Neuronal stem cell (in vitro differentiated cells): Measurements from ENCODE around the gene SPTBN5.

ENCODE experiments used
- DNase-seq: peaks from one replicate; pipeline ENCODE4 v3.0.0-alpha.2; 2013; ENCODE audit warnings: low spot score
- H2AFZ ChIP-seq: one replicate; pipeline ENCODE4 v1.6.1; 2013; ENCODE audit warnings: mild to moderate bottlenecking, low read length, inconsistent platforms
- H2AK5ac ChIP-seq: 2 replicates; pipeline ENCODE4 v1.6.1; 2013; ENCODE audit warnings: low read depth, mild to moderate bottlenecking, inconsistent platforms, low read length, moderate library complexity, mixed read lengths
- H2BK120ac ChIP-seq: 2 replicates; pipeline ENCODE4 v1.6.1; 2013; ENCODE audit warnings: low read depth, mild to moderate bottlenecking, inconsistent platforms, low read length, moderate library complexity, mixed read lengths
- H2BK12ac ChIP-seq: one replicate; pipeline ENCODE4 v1.6.1; 2013; ENCODE audit warnings: low read length, inconsistent platforms
- H2BK15ac ChIP-seq: 2 replicates; pipeline ENCODE4 v1.6.1; 2013; ENCODE audit warnings: mild to moderate bottlenecking, low read length, inconsistent platforms, mixed read lengths
- H2BK5ac ChIP-seq: one replicate; pipeline ENCODE4 v1.6.1; 2013; ENCODE audit warnings: inconsistent platforms, mild to moderate bottlenecking, low read length, moderate library complexity
- H3K14ac ChIP-seq: one replicate; pipeline ENCODE4 v1.6.1; 2013; ENCODE audit warnings: low read length, inconsistent platforms
- H3K18ac ChIP-seq: 2 replicates; pipeline ENCODE4 v1.6.1; 2013; ENCODE audit warnings: low read length, inconsistent platforms
- H3K23ac ChIP-seq: 2 replicates; pipeline ENCODE4 v1.6.1; 2013; ENCODE audit warnings: low read depth, mild to moderate bottlenecking, mixed read lengths, low read length, inconsistent platforms; ENCODE audit not compliant: poor library complexity
- H3K27ac ChIP-seq: replicated peaks from 3 replicates; pipeline ENCODE4 v1.5.1; 2013; ENCODE audit warnings: low read length, inconsistent platforms
- H3K27me3 ChIP-seq, 3 experiments: 2 replicates each; pipeline ENCODE4 v1.6.1; 2013; ENCODE audit warnings: low read length in 3 of 3, mild to moderate bottlenecking in 2 of 3, inconsistent platforms in 1 of 3, low read depth in 1 of 3, mixed read lengths in 1 of 3, moderate library complexity in 1 of 3; ENCODE audit not compliant: control insufficient read depth in 3 of 3, insufficient read depth in 3 of 3
- H3K36me3 ChIP-seq, 2 donors: replicated peaks in 1 of 2; 2 replicates each; pipeline ENCODE4 v1.6.1; 2013; ENCODE audit warnings: low read length in 2 of 2; ENCODE audit not compliant: control insufficient read depth in 2 of 2, insufficient read depth in 2 of 2
- H3K4ac ChIP-seq: 2 replicates; pipeline ENCODE4 v1.6.1; 2013; ENCODE audit warnings: inconsistent platforms, mild to moderate bottlenecking, low read length, moderate library complexity
- H3K4me1 ChIP-seq, 2 donors: 1 replicate in 1 of 2; 2 replicates in 1 of 2; pipeline ENCODE4 v1.6.1; 2013; ENCODE audit warnings: low read length in 2 of 2, low read depth in 1 of 2; ENCODE audit not compliant: control insufficient read depth in 2 of 2, insufficient read depth in 1 of 2
- H3K4me2 ChIP-seq: one replicate; pipeline ENCODE4 v1.6.1; 2013; ENCODE audit warnings: mild to moderate bottlenecking, low read length, inconsistent platforms; ENCODE audit not compliant: insufficient read depth, poor library complexity, severe bottlenecking
- H3K4me3 ChIP-seq, 2 donors: 2 replicates each; pipeline ENCODE4 v1.5.1; 2013; ENCODE audit warnings: low read length in 2 of 2, mild to moderate bottlenecking in 2 of 2, inconsistent platforms in 1 of 2, moderate library complexity in 1 of 2
- H3K79me1 ChIP-seq: one replicate; pipeline ENCODE4 v1.6.1; 2013; ENCODE audit warnings: low read depth, mild to moderate bottlenecking, inconsistent platforms, low read length, moderate library complexity
- H3K9ac ChIP-seq: one replicate; pipeline ENCODE4 v1.6.1; 2013; ENCODE audit warnings: mild to moderate bottlenecking, low read depth, low read length, inconsistent platforms; ENCODE audit not compliant: poor library complexity
- H3K9me3 ChIP-seq, 2 donors: replicated peaks in 1 of 2; 2 replicates each; pipeline versions ENCODE3 to v1.6.1; 2013; ENCODE audit warnings: low read length in 2 of 2, mild to moderate bottlenecking in 2 of 2, inconsistent platforms in 1 of 2, low read depth in 1 of 2, mixed read lengths in 1 of 2, moderate library complexity in 1 of 2; ENCODE audit not compliant: control insufficient read depth in 2 of 2, insufficient read depth in 1 of 2
- H4K8ac ChIP-seq: one replicate; pipeline ENCODE4 v1.6.1; 2013; ENCODE audit warnings: low read depth, mild to moderate bottlenecking, inconsistent platforms, low read length, moderate library complexity
- H4K91ac ChIP-seq: one replicate; pipeline ENCODE4 v1.6.1; 2013; ENCODE audit warnings: low read length, low read depth, mild to moderate bottlenecking, inconsistent platforms; ENCODE audit not compliant: poor library complexity
- WGBS, 2 donors: extraction: QIAGEN DNeasy Blood & Tissue Kit; methylation state at CpG; one replicate each; pipeline ENCODE4 v1.1.7; 2013; ENCODE audit warnings: missing lambda C conversion rate in 2 of 2, mixed read lengths in 1 of 2; ENCODE audit not compliant: insufficient read length in 2 of 2, insufficient replicate concordance in 1 of 2; ENCODE audit errors: extremely low coverage in 2 of 2; 5-methylcytosine and 5-hydroxymethylcytosine counted together

The SPTBN5 gene

DNA sequence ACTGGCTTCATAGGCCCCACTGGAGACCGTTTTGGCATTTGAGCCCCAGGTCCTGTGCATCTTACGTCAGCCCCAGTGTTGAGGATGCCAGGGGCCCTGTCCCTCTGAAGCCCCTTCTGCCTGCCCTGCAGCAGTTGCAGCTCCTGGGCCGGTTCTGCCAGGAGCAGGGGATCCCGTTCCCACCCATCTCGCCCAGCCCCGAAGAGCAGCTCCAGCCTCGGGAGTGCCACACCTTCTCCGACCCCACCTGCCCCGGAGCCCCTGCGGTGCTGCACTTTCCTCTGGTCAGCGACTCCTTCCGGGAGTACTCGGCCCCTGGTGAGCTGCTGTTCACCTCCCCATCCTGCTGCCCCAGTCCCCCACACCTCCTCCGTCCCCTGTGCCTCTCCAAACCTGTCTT, 46.6 kb downstream of the SPTBN5 start:
- Histone ChIP-seq H2BK120ac (no peak overlapping the region), H3K9ac (no peak overlapping the region), H3K23ac (no peak overlapping the region), H2AFZ (no peak overlapping the region), H3K4ac (no peak overlapping the region), H2BK5ac (no peak overlapping the region), H4K8ac (no peak overlapping the region), H2BK15ac (no peak overlapping the region), H3K79me1 (no peaks in the 10 kb centered on the region), H3K4me3 (no peak overlapping the region), H2AK5ac (no peak overlapping the region), H2BK12ac (no peak overlapping the region), H3K36me3 (peaks cover 23 to 48% of the 10 kb centered on the region in 2 donors), H3K27ac (no peak overlapping the region), H3K18ac (no peak overlapping the region), H3K27me3 (no peaks in the 10 kb centered on the region), H3K9me3 (no peaks in the 10 kb centered on the region), H3K4me1 (no peaks in the 10 kb centered on the region), H3K4me2 (no peak overlapping the region), H4K91ac (no peak overlapping the region), H3K14ac (peak overlapping the region; percentile 63)
- DNase-seq: no peak
- WGBS, 2 donors: no CpG with 5 or more reads among the region's 14 CpGs

DNA sequence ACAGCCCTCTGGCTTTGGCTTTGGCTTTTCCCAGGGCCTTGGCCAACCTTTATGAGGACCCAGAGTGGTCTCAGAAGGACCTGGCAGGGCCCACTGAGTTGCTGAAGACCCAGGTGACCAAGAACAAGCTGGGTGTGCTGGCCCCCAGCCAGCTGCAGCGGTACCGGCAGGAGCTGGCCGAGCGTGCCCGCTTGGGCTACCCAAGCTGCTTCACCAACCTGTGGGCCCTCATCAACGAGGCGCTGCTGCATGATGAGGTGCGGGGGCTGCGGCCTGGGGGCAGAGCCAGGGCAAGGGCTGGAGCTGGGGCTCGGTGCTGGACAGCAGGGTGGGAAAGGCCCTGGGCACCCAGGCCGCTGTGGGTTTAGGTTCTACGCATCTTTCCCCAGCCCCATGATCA, 49.0 kb downstream of the SPTBN5 start:
- H3K27me3 ChIP-seq: no peaks in the 10 kb centered on the region
- H3K18ac ChIP-seq: peak overlapping the region; percentile 53
- no peak overlapping the region for H3K4me2 ChIP-seq
- H2BK15ac ChIP-seq: no peak overlapping the region
- no peak overlapping the region for H4K91ac ChIP-seq
- H2BK120ac ChIP-seq: no peak overlapping the region
- no peak overlapping the region for H3K4me3 ChIP-seq
- no peak overlapping the region for H3K27ac ChIP-seq
- H3K36me3 ChIP-seq: peaks cover 26 to 48% of the 10 kb centered on the region in 2 donors
- H4K8ac ChIP-seq: peak overlapping the region; percentile 31
- peak overlapping the region; percentile 79 for H2BK5ac ChIP-seq
- H3K9me3 ChIP-seq: no peaks in the 10 kb centered on the region
- no peak for DNase-seq
- peaks cover 2% of the 10 kb centered on the region for H3K79me1 ChIP-seq
- WGBS, 2 donors: no CpG with 5 or more reads among the region's 12 CpGs
- H3K4me1 ChIP-seq: no peaks in the 10 kb centered on the region
- no peak overlapping the region for H2AK5ac ChIP-seq
- no peak overlapping the region for H3K4ac ChIP-seq
- H3K9ac ChIP-seq: peak overlapping the region; percentile 17
- no peak overlapping the region for H2BK12ac ChIP-seq
- peak overlapping the region; percentile 15 for H3K14ac ChIP-seq
- H3K23ac ChIP-seq: no peak overlapping the region
- no peak overlapping the region for H2AFZ ChIP-seq

DNA sequence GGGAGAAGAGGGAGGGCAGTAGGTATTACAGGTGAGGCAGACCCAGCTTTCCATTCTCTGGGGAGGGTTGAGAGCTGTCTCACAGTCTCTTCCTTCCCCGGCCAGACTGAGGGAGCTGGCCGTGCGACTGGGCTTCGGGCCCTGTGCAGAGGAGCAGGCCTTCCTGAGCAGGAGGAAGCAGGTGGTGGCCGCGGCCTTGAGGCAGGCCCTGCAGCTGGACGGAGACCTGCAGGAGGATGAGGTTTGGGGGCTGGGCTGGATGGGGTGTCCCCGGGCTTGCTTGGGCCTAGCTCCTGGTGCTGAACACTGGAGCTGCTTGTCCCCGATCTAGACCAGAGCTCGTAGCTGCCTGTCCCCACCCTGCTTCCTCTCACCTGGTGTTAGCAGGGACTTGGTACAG, 50.3 kb downstream of the SPTBN5 start:
- no peak for DNase-seq
- Histone ChIP-seq H2BK120ac (no peak overlapping the region), H2BK15ac (no peak overlapping the region), H3K27ac (no peak overlapping the region), H3K23ac (no peak overlapping the region), H3K14ac (no peak overlapping the region), H2AK5ac (peak overlapping the region; percentile 3), H3K79me1 (peaks cover 5% of the 10 kb centered on the region), H3K27me3 (no peaks in the 10 kb centered on the region), H3K9ac (peak overlapping the region; percentile 32), H4K8ac (no peak overlapping the region), H3K4me3 (no peak overlapping the region), H2AFZ (no peak overlapping the region), H3K4ac (no peak overlapping the region), H3K4me2 (no peak overlapping the region), H3K36me3 (peaks cover 26 to 45% of the 10 kb centered on the region in 2 donors), H2BK12ac (no peak overlapping the region), H3K9me3 (no peaks in the 10 kb centered on the region), H2BK5ac (no peak overlapping the region), H3K18ac (no peak overlapping the region), H3K4me1 (no peaks in the 10 kb centered on the region), H4K91ac (no peak overlapping the region)
- no CpG with 5 or more reads among the region's 10 CpGs for WGBS, 2 donors

- Histone ChIP-seq H4K8ac (no peak overlapping the region), H3K9me3 (no peaks in the 10 kb centered on the region), H3K9ac (no peak overlapping the region), H3K18ac (peak overlapping the region; percentile 76), H2BK5ac (no peak overlapping the region), H3K23ac (no peak overlapping the region), H2AK5ac (no peak overlapping the region), H3K27ac (no peak overlapping the region), H2AFZ (no peak overlapping the region), H2BK120ac (no peak overlapping the region), H3K36me3 (peaks cover 16 to 40% of the 10 kb centered on the region in 2 donors), H3K14ac (no peak overlapping the region), H4K91ac (no peak overlapping the region), H2BK12ac (no peak overlapping the region), H3K79me1 (peaks cover 7% of the 10 kb centered on the region), H3K4me1 (no peaks in the 10 kb centered on the region), H2BK15ac (no peak overlapping the region), H3K4me2 (no peak overlapping the region), H3K4me3 (no peak overlapping the region), H3K27me3 (no peaks in the 10 kb centered on the region), H3K4ac (no peak overlapping the region)
- no CpG with 5 or more reads among the region's 12 CpGs for WGBS, 2 donors
- no peak for DNase-seq
Measured at GRCh38 chr15:41842229-41842628, 51.6 kb downstream of the SPTBN5 start.
